Activated CD4-positive, alpha-beta T cell treated with anti-CD3 and anti-CD28 coated beads for 36 hours (primary cell): Measurements from ENCODE around the gene OSBPL5. TPM values are rescaled to one million over a fixed set of nuclear protein-coding genes. Genes with fewer than 3 reads are reported as not detected.

ENCODE experiments used
- ATAC-seq: fragments of 200-7000 bp; cut with Tn5 transposase; one replicate; pipeline ENCODE4 v1.10.0; 2021; ENCODE audit warnings: mild to moderate bottlenecking, moderate library complexity
- CTCF ChIA-PET: fragments of 350-600 bp; sonication (Branson Sonifier 250); formaldehyde crosslinking; loops from one replicate; lab custom pipeline; 2021; ENCODE audit warnings: antibody characterized with exemption; lab: Charles Lee
- POLR2A ChIA-PET: fragments of 350-600 bp; sonication (Branson Sonifier 250); formaldehyde crosslinking; loops from one replicate; lab custom pipeline; 2021; ENCODE audit warnings: antibody characterized with exemption, inconsistent platforms; lab: Charles Lee
- DNase-seq: peaks from one replicate; pipeline ENCODE4 v3.0.0-alpha.2; 2020
- H3K27ac Mint-ChIP-seq: one replicate; pipeline ENCODE4 v1.8.0; 2021; ENCODE audit warnings: mixed read lengths
- H3K27me3 Mint-ChIP-seq: one replicate; pipeline ENCODE4 v1.8.0; 2021; ENCODE audit warnings: mixed read lengths
- H3K36me3 Mint-ChIP-seq: one replicate; pipeline ENCODE4 v1.8.0; 2021; ENCODE audit warnings: low read depth, mixed read lengths
- H3K4me1 Mint-ChIP-seq: one replicate; pipeline ENCODE4 v1.8.0; 2021; ENCODE audit warnings: mixed read lengths
- H3K4me3 Mint-ChIP-seq: one replicate; pipeline ENCODE4 v1.8.0; 2021; ENCODE audit warnings: mild to moderate bottlenecking, moderate library complexity, mixed read lengths
- H3K9me3 Mint-ChIP-seq: one replicate; pipeline ENCODE4 v1.8.0; 2021; ENCODE audit warnings: low read depth, mixed read lengths
- intact Hi-C, 2 experiments: fragments of 100-400 bp; cut with DNase I in 1 of 2; cut with micrococcal nuclease in 1 of 2; formaldehyde crosslinking; loops; one replicate each; pipeline versions ENCODE4 v1.14.2 to v1.15.1; 2022 to 2024; cut with DNase I, micrococcal nuclease
- total RNA-seq, 2 experiments: library from RNA; stranded (reverse); gene quantifications; one replicate each; pipeline ENCODE4 v1.2.3, GENCODE V29; 2021

The OSBPL5 gene
- total RNA-seq, 2 experiments from 2014 or later, result 5.8 to 7.1 TPM

DNA sequence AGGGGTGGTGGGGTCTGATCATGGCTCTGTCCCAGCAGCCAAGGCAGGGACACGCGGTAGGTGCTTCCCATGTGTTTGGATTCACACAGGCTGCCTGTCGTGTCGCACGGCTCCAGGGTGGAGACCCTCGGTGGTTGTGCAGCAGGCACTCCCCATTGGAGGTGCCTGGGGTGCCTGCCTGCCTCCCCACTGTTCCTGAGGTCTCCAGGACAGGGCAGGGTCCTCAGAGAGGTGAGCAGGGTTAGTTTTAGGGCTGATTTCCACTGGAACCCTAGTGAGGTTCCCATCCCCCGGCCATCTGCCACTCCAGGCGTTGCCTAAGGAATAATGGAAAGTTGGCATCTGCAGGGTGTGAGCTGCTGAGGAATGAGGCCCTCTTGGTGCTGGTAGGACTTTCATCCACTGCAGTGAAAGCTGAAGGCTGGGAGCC lies 32.3 kb downstream of the OSBPL5 start:
- intact Hi-C loops, result no loop called here
- ATAC-seq (no peak), DNase-seq (no peak)
- CTCF ChIA-PET, result no interaction called here
- Mint-ChIP-seq H3K4me1 (no peaks in the 10 kb centered on the region), H3K36me3 (no peaks in the 10 kb centered on the region), H3K4me3 (no peak overlapping the region), H3K27me3 (no peaks in the 10 kb centered on the region), H3K27ac (no peak overlapping the region), H3K9me3 (no peaks in the 10 kb centered on the region)
- POLR2A ChIA-PET, result no interaction called here

DNA sequence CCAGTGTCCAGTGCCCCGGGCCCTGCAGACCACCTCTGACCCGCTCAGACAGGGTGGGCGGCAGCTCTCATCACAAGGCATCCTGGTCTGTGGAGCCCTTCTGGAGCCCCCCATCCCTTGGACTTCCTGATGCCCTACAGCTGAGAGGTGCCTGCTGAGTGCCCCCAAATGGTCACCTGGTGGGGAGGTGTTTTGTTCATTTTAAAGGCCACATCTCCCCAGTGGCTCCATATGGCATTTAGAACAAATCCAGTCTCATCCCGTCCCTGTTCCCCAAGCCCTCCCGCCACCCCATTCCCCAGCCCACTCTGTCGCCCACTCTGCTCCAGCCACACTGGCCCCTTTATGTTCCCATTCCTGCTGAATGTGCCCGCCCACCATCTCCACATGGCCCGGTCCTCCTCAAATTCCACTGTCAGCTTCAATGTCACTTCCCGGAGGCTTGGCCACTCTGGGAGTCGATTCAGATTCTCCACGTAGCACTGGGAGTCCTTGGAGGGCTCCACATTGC lies 32.8 kb downstream of the OSBPL5 start:
- POLR2A ChIA-PET, result no interaction called here
- intact Hi-C loops, result no loop called here
- DNase-seq (no peak), ATAC-seq (no peak)
- no peaks in the 10 kb centered on the region for H3K9me3 Mint-ChIP-seq
- no peak overlapping the region for H3K4me3 Mint-ChIP-seq
- H3K4me1 Mint-ChIP-seq, result no peaks in the 10 kb centered on the region
- H3K27ac Mint-ChIP-seq, result no peak overlapping the region
- no peaks in the 10 kb centered on the region for H3K27me3 Mint-ChIP-seq
- CTCF ChIA-PET, result no interaction called here
- no peaks in the 10 kb centered on the region for H3K36me3 Mint-ChIP-seq

DNA sequence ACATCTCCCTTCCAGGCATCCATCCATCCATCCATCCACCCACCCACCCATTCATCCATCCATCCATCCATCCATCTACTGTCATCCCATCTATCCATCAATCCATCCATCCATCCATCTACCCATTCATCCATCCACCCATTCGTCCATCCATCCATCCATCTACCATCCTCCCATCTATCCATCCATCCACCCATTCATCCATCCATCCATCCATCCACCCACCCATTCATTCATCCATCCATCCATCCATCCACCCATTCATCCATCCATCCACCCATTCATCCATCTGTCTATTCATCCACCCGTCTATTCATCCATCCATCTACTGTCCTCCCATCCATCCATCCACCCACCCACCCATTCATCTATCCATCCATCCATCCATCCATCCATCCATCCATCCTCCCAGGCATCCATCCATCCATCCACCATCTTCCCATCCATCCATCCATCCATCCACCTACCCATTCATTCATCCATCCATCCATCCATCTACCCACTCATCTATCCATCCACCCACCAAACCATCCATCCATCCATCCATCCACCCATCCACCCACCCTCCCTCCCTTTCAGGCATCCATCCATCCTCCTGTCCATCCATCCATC lies 33.7 kb downstream of the OSBPL5 start:
- no peak overlapping the region for H3K4me3 Mint-ChIP-seq
- intact Hi-C loops, result no loop called here
- ChIA-PET CTCF (no interaction called here), POLR2A (no interaction called here)
- H3K9me3 Mint-ChIP-seq, result no peaks in the 10 kb centered on the region
- H3K27ac Mint-ChIP-seq, result no peak overlapping the region
- no peaks in the 10 kb centered on the region for H3K4me1 Mint-ChIP-seq
- DNase-seq, result no peak
- no peaks in the 10 kb centered on the region for H3K27me3 Mint-ChIP-seq
- H3K36me3 Mint-ChIP-seq, result no peaks in the 10 kb centered on the region
- ATAC-seq, result no peak

DNA sequence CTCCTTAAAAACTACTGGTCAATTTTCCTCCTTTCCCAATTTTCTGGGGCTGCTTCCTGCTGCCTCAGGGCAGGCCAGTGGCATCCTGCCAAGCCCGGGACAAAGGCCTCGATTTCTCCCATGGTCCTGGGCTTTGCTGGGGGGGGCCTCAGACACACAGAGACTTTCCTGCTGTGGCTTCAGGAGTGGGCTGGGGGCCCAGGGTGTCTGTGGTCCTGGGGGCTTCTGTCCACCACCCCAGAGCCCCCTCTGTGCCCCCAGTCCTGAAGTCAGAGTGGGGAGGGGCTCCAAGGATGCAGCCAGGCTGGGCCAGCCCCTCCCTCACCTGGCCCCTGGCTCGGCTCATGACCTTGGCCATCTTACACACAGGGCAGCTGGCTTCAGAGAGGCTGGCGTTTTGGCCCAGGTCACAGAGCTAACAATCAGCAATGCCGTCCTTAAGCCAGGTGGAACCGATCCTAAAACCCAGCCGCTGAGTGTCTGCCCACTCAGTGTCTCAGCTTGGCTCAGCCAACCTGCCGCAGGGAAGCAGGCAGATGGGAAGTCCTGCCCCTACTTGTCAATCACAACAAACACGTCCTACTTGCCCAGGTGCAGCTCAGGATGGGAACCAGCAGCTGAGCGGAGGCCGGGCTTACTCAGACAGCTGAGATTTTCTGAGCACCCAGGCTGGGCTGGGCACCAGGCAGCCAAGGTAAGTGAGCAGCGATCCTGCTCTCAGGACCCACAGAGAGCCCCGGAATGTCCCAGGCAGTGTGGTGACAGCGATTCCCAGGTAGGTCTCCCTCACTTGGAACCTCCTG lies 34.6 kb downstream of the OSBPL5 start:
- H3K36me3 Mint-ChIP-seq, result no peaks in the 10 kb centered on the region
- H3K27ac Mint-ChIP-seq, result no peak overlapping the region
- ChIA-PET POLR2A (no interaction called here), CTCF (interaction anchor here (0.7 kb wide), 2 partner anchors 38 to 211 kb away, joined by 3 to 4 read pairs; no protein-coding TSS in a partner anchor)
- H3K27me3 Mint-ChIP-seq, result no peaks in the 10 kb centered on the region
- no peak overlapping the region for H3K4me3 Mint-ChIP-seq
- ATAC-seq, result no peak
- H3K4me1 Mint-ChIP-seq, result no peaks in the 10 kb centered on the region
- no peak for DNase-seq
- H3K9me3 Mint-ChIP-seq, result no peaks in the 10 kb centered on the region
- intact Hi-C loops, result no loop called here

DNA sequence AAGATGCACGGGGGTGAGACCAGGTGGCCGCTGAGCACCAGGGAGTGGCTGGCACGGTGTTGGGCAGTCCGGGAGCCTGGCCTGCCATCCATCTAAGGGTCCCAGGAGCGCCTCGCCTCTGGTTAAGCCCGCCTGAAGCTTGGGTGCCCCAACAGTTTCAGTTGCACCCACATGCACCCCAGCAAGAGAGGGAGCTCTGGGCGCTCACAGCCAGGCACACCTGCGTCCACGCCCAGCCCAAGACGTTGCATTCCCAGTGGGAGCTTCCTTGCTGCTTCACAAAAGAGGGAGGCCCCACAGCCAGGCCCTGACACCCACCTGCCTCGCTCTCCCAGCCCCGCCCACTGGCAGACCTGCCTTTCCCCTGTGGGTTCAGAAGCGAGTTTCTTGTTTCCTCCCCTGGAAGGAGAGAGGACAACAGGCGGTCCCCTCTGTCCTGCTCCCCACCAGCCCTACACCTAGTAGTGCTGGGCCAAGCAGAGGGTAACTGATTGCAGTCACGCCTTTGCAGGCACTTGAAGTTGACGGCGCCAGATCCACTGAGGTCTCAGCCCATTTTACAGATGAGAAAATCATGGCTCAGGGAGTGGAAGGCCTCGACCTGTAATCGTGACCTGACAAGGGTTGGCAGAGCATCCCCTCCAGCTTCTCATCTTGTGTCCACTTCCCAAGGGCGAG lies 35.4 kb downstream of the OSBPL5 start:
- Mint-ChIP-seq H3K36me3 (no peaks in the 10 kb centered on the region), H3K4me3 (no peak overlapping the region), H3K27me3 (no peaks in the 10 kb centered on the region), H3K27ac (no peak overlapping the region), H3K4me1 (no peaks in the 10 kb centered on the region), H3K9me3 (no peaks in the 10 kb centered on the region)
- intact Hi-C loops, result no loop called here
- ChIA-PET POLR2A (no interaction called here), CTCF (interaction anchor here (0.7 kb wide), 2 partner anchors 37 to 212 kb away, joined by 3 to 4 read pairs; no protein-coding TSS in a partner anchor)
- ATAC-seq, result no peak
- no peak for DNase-seq

DNA sequence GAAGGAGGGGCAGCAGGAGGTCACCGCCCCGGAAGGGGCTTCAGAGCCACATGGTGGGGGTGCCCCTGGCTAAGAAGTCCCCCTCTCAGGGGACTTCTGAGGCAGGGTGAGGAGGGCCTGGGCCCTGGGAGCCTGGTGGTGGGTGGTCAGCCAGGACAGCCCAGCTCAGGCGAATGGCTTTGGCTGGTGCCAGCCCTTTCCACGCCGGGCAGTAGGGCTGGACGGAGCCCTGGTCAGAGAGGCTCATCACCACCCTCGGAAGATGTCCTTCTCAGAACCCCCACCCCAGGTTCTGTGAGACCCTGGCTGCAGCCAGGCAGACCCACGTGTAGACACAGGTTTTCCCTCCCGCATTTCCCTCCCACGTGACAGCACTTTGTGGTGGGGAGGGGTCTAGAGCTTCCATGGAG lies 35.9 kb downstream of the OSBPL5 start:
- ATAC-seq, result no peak
- intact Hi-C loops, result no loop called here
- Mint-ChIP-seq H3K27me3 (no peaks in the 10 kb centered on the region), H3K27ac (no peak overlapping the region), H3K4me1 (no peaks in the 10 kb centered on the region), H3K9me3 (no peaks in the 10 kb centered on the region), H3K36me3 (no peaks in the 10 kb centered on the region), H3K4me3 (no peak overlapping the region)
- DNase-seq, result no peak
- POLR2A ChIA-PET, result no interaction called here
- CTCF ChIA-PET, result no interaction called here

DNA sequence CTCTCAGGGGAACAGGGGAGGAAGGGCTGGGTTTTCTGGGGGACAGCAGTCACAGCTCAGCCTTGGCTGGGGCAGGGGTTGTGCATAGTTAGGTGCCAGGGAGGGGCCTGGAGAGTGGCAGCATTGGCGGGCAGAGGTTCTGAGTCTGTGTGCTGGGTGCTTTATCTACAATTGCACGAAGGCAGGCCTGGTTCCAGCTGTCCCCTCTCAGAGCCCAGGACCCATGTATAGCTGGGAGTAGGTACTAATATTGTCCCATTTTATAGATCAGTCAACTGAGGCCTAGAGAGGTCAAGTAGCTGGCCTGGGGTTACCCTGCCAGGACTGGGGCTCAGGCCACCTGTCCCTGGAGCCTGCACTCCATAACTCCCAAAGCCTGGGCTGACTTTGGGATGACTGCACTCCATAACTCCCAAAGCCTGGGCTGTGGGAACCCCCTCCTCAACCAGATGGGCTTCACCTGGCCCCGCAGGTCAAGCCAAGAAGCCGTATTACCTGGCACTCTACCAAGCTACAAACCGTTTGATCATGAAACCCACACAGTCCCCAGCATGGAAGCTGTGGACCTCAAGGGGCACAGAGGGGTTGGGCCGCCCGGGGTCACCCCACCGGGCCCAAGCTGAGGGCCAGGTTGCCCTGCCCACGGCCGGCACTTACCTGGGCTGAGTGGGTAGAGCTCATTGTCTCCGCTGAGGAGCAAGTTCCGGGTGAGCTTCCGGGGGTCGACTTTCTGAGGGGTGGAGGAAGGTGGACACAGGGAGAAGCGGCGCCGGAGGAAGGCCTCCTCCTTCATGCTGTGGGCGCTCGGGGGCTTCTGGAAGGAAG lies 36.5 kb downstream of the OSBPL5 start:
- Mint-ChIP-seq H3K27me3 (no peaks in the 10 kb centered on the region), H3K9me3 (no peaks in the 10 kb centered on the region), H3K36me3 (no peaks in the 10 kb centered on the region), H3K4me3 (no peak overlapping the region), H3K27ac (no peak overlapping the region), H3K4me1 (no peaks in the 10 kb centered on the region)
- CTCF ChIA-PET, result no interaction called here
- DNase-seq (no peak), ATAC-seq (no peak)
- intact Hi-C loops, result no loop called here
- POLR2A ChIA-PET, result no interaction called here

DNA sequence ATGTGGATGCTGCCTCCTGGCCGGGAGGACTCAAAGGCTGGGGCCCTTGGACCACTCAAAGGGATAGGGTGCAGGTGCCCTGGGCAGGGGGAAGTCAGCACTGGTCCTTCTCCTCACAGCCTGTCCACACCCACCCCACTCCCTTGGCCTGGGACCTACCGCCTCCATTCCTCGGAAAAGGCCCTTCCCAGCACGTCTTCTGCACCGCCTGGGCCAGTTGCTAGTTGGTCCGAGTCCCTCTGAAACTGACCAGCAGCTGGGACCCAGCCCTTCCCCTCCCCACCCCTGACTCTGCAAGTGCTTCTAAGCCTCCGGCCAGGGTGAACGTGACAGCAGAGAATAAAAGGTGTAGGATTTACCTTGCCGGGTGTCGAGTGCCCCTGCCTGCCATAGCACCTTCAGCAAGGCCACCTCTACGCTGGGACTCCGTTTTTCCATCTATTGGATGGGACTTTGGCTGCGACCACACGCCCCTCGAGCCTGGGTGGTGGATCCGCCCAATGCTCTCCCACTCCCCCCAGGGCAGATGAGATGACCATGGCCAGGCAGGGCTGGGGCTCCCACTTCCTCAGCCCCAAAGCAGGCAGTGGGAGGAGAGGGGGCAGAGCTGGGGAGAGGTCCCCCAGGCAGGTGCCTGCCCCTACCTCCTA lies 37.3 kb downstream of the OSBPL5 start:
- no peak for ATAC-seq
- Mint-ChIP-seq H3K27me3 (no peaks in the 10 kb centered on the region), H3K4me1 (no peaks in the 10 kb centered on the region), H3K36me3 (no peaks in the 10 kb centered on the region), H3K27ac (no peak overlapping the region), H3K4me3 (no peak overlapping the region), H3K9me3 (no peaks in the 10 kb centered on the region)
- DNase-seq, result no peak
- POLR2A ChIA-PET, result no interaction called here
- CTCF ChIA-PET, result no interaction called here
- intact Hi-C loops, result no loop called here

DNA sequence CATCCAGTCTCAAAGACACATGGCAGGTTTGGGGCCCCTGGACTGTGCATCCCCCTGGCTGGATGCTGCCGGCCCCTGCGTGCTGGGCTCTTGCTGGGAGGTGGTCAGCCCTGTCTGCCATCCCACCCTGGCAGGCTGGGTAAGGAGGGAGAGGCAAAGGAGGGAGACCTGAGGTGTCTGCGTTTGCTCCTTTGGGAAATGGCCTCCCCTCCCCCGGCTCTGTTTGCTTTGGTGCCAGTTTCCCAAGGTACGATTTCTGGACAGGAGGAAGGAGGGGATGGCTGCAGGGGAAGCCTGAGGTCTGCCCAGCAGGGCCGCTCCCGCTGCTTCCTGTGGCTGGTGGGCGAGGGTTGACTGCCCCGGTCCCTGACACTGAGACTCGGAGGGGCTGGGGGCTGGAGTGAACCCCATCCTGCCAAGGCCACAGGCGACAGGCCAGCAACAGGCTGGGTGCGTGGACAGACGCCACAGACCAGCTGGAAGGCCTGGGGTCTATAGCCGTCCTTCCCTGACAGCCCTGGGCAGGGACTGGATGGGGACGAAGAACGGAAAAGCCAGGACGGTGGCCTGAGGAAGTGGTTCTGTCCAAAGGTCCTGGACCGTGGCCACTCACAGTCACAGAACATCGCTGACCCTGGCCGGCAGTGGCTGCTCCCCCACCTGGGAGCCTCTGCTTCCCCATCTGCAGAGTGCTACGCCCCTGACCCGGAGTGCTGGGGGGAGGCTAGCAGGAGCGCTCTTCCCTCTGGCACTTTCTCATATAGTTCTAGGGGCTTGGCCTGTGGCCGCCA lies 38.0 kb downstream of the OSBPL5 start:
- Mint-ChIP-seq H3K27ac (no peak overlapping the region), H3K27me3 (no peaks in the 10 kb centered on the region), H3K4me1 (no peaks in the 10 kb centered on the region), H3K9me3 (no peaks in the 10 kb centered on the region), H3K4me3 (no peak overlapping the region), H3K36me3 (no peaks in the 10 kb centered on the region)
- POLR2A ChIA-PET, result no interaction called here
- no peak for DNase-seq
- no peak for ATAC-seq
- intact Hi-C loops, result no loop called here
- CTCF ChIA-PET, result no interaction called here

DNA sequence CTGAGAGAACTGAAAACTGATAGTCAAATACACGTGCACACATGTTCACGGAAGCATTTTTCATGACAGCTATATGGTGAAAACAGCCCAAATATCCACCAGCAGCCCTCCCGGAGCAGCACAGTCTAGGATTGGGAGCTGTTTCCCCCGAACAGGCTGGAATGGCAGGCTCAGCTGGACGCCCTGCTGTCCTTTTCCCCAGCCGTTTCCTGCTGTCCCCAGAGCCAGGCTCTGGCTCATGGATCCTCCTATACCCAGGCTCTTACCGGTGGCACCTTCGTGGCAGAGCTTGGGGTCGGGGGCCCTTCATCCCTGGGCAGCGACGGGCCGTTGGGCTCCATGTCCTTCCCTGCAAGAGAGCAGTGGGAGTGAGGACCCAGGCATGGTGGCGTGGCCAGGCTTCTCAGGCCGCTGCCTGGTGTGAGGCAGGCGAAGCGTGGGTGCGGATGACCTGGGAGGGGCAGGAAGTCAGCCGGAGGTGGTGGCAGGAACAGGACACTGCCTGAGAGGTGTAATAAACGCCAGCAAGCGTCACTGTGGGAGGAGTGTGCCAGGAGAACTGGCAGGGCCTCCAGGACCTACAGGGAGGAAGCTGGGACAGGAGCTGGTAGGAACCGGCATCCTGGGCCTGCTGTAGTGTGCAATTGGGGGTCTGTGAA lies 38.8 kb downstream of the OSBPL5 start:
- Mint-ChIP-seq H3K4me1 (no peaks in the 10 kb centered on the region), H3K27me3 (no peaks in the 10 kb centered on the region), H3K36me3 (no peaks in the 10 kb centered on the region), H3K4me3 (no peak overlapping the region), H3K9me3 (no peaks in the 10 kb centered on the region), H3K27ac (no peak overlapping the region)
- no peak for ATAC-seq
- ChIA-PET POLR2A (no interaction called here), CTCF (no interaction called here)
- no peak for DNase-seq
- intact Hi-C loops, result no loop called here
